Pancreas (tissue), 10 donors: Measurements from ENCODE around the gene ZBTB20. TPM values are rescaled to one million over a fixed set of nuclear protein-coding genes. Genes with fewer than 3 reads are reported as not detected.

Source experiments
- ATAC-seq, 4 donors: fragments of 200-7000 bp; cut with Tn5 transposase; one replicate each; pipeline versions ENCODE4 v1.8.0 to v1.9.1; 2020; ENCODE audit warnings: mild to moderate bottlenecking in 4 of 4, moderate library complexity in 4 of 4
- DNase-seq, 6 donors: peaks; one replicate each; pipeline ENCODE4 v3.0.0-alpha.2; 2020
- FAIRE-seq: peaks from 2 replicates; lab custom pipeline; 2012; peaks lifted over from hg19 to GRCh38; lab: Jason Lieb, UNC
- H3K27ac ChIP-seq, 4 donors: fragments of 200-600 bp; sonication (generic); 1 replicate in 3 of 4; 2 replicates in 1 of 4; pipeline versions ENCODE4 v1.5.0 to v1.8.0; 2020
- H3K27me3 ChIP-seq, 4 donors: fragments of 200-600 bp; one replicate each; pipeline ENCODE4 v1.8.0; 2021
- H3K36me3 ChIP-seq, 3 donors: fragments of 200-600 bp; sonication (generic) in 1 of 3; one replicate each; pipeline versions ENCODE4 v1.5.0 to v1.8.0; 2020 to 2021
- H3K4me1 ChIP-seq, 3 donors: fragments of 200-600 bp; one replicate each; pipeline ENCODE4 v1.8.0; 2021
- H3K4me3 ChIP-seq, 4 donors: fragments of 200-600 bp; sonication (generic) in 2 of 4; one replicate each; pipeline versions ENCODE4 v1.5.0 to v1.8.0; 2020 to 2021
- H3K9me3 ChIP-seq, 4 donors: fragments of 200-600 bp; one replicate each; pipeline ENCODE4 v1.8.0; 2021
- CTCF ChIP-seq, 4 donors: fragments of 200-600 bp; sonication (generic) in 3 of 4; IDR thresholded peaks; one replicate each; pipeline versions ENCODE4 v1.5.0 to v1.8.0; 2021; ENCODE audit warnings: antibody characterized with exemption in 4 of 4
- WGBS, 2 donors: extraction: QIAGEN DNeasy Blood & Tissue Kit; methylation state at CpG; one replicate each; pipeline ENCODE4 v1.1.7; 2013; 5-methylcytosine and 5-hydroxymethylcytosine counted together
- intact Hi-C, 3 donors: fragments of 100-400 bp; cut with DNase I; formaldehyde crosslinking; loops; one replicate each; pipeline versions ENCODE4 v1.11.1 to v1.14.2; 2022
- polyA plus RNA-seq, 2 donors: library from polyadenylated mRNA; stranded (reverse); fragments of 200-250 nt; gene quantifications; one replicate each; pipeline ENCODE4 v1.2.3, GENCODE V29; 2013
- total RNA-seq, 6 donors: library from RNA; stranded (reverse); fragmentation: NEBNext Ultra II Directional in 4 of 6; extraction: Animal tissue kit (Norgen Biotek cat#: 25700) in 4 of 6; gene quantifications; one replicate each; pipeline versions ENCODE4 v1.2.1 to v1.2.4, GENCODE V29; 2021 to 2023
- donor health status: healthy with polysubstance abuse.
- donor health status: DM: no; HTN: no; CAD: no; lungs with moderate emphysema.
- donor health status: DM: no; HTN: no; CAD: no.
- donor health status: control.
- donor health status: control.
- donor health status: Bipolar disorder and iron deficiency.
- donor health status: DM: yes; HTN: yes; CAD: no.
- donor health status: DM: no; HTN: no; CAD: no.
- donor health status: DM: no; HTN: no; CAD: no.
- donor health status: DM: yes; HTN: yes; CAD: no.

ZBTB20 gene
- total and polyA plus RNA-seq, 8 donors = 1.3 to 81.5 (median 43.7) TPM

GRCh38 chr3:114718898-114719210, 428.2 kb downstream of the ZBTB20 start:
- DNase-seq (no peak), FAIRE-seq (no peak), ATAC-seq (peak; percentile 71 to 84 (median 78))
- Histone ChIP-seq H3K4me3 (peak overlapping the region in 2 of 4 donors; percentile 28 to 29), H3K27ac (peak overlapping the region; percentile 38 to 88 (median 74)), H3K4me1 (peaks cover 21 to 64% (median 60%) of the 10 kb centered on the region in 3 donors), H3K9me3 (no peaks in the 10 kb centered on the region), H3K36me3 (no peaks in the 10 kb centered on the region), H3K27me3 (no peaks in the 10 kb centered on the region)
- intact Hi-C loops = no loop called here
- no peak for TF ChIP-seq CTCF (IDR thresholded peaks at IDR 0.05)
- WGBS, 2 donors = 8 to 9% methylated on average over 1 of the region's 1 CpG

DNA sequence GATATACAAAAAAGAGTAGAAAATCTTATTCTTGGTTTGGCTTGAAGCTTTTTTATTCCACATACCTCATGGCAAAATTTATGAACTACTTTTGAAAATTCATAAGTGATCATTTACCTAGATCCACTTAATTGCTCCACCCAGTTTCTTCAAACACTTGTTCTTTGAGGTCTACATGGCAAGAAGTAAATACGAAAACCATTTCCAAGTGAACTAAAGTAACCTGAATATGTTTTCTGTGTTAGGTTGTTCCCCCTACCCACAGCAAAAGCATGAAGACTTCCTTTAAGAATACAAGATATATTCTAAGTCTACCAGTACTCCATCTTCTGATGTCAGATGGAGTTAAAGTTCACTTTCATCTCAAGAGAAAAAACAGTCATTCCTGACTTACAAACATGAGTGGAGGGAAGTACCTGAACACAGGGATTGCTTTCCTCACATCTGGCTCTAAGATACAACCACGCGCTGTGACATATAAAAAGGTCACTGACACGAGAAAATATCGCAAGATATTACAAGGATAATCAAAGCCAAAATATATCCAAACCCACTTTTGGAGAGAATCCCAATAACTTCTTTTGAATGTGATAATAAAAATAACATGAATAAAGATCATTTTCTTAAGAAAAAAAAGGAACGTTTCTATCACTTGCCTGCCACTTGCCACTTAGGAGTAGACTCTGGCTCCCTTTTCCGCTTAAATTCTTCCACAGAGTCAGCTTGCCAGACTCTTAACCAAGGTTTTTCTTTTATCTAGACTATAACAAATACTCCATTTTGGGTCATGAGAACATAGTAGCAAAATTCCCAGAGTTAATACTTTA, 428.8 kb downstream of the ZBTB20 start:
- Histone ChIP-seq H3K36me3 (no peaks in the 10 kb centered on the region), H3K4me1 (peaks cover 21 to 67% (median 63%) of the 10 kb centered on the region in 3 donors), H3K27me3 (no peaks in the 10 kb centered on the region), H3K9me3 (no peaks in the 10 kb centered on the region), H3K27ac (peak overlapping the region; percentile 28 to 88 (median 74)), H3K4me3 (peak overlapping the region in 3 of 4 donors; percentile 3 to 29 (median 28))
- WGBS, 2 donors = 15 to 17% methylated on average over 7 of the region's 7 CpGs
- ATAC-seq (peak; percentile 32 to 47 (median 36)), DNase-seq (no peak), FAIRE-seq (no peak)
- intact Hi-C loops = no loop called here
- TF ChIP-seq CTCF (IDR thresholded peaks at IDR 0.05) = no peak

GRCh38 chr3:114716916-114717315, 430.2 kb downstream of the ZBTB20 start:
- no peak for TF ChIP-seq CTCF (IDR thresholded peaks at IDR 0.05)
- H3K9me3 ChIP-seq = no peaks in the 10 kb centered on the region
- H3K4me3 ChIP-seq = peak overlapping the region in 2 of 4 donors; percentile 28 to 29
- peak in 1 of 4 donors; percentile 5 for ATAC-seq
- intact Hi-C loops = no loop called here
- H3K27me3 ChIP-seq = no peaks in the 10 kb centered on the region
- peaks cover 21 to 67% (median 62%) of the 10 kb centered on the region in 3 donors for H3K4me1 ChIP-seq
- H3K27ac ChIP-seq = peak overlapping the region in 2 of 4 donors; percentile 88
- H3K36me3 ChIP-seq = no peaks in the 10 kb centered on the region
- DNase-seq = no peak
- no peak for FAIRE-seq

GRCh38 chr3:114716126-114716525, 431.0 kb downstream of the ZBTB20 start:
- no peak for TF ChIP-seq CTCF (IDR thresholded peaks at IDR 0.05)
- Histone ChIP-seq H3K4me3 (no peak overlapping the region), H3K9me3 (no peaks in the 10 kb centered on the region), H3K4me1 (peaks cover 21 to 62% (median 54%) of the 10 kb centered on the region in 3 donors), H3K27me3 (no peaks in the 10 kb centered on the region), H3K27ac (peak overlapping the region in 3 of 4 donors; percentile 10 to 88 (median 88)), H3K36me3 (no peaks in the 10 kb centered on the region)
- FAIRE-seq (no peak), ATAC-seq (peak in 2 of 4 donors; percentile 8 to 9), DNase-seq (no peak)
- intact Hi-C loops = no loop called here
- 26 to 30% methylated on average over 5 of the region's 5 CpGs for WGBS, 2 donors
